IPS DF 19.7 (cell line): ENCODE results near the gene SFMBT2.

Experiments used
- DNase-seq: peaks from one replicate; pipeline ENCODE4 v3.0.0-alpha.2; 2013; ENCODE audit warnings: low read depth, low spot score

Gene SFMBT2

GRCh38 chr10:7410862-7411670 lies at the start of gene SFMBT2:
TSS of gene SFMBT2 (minus strand) at chr10:7411034. CDS start at chr10:7381898, 29,136 bp downstream.
- DNase-seq, result no peak

- no peak for DNase-seq
Observed at GRCh38 chr10:7460006-7460405, 49.2 kb upstream of the SFMBT2 start.

GRCh38 chr10:7458556-7458955 lies 47.7 kb upstream of the SFMBT2 start:
- DNase-seq, result no peak

GRCh38 chr10:7457478-7458316 lies 46.9 kb upstream of the SFMBT2 start:
- no peak for DNase-seq

GRCh38 chr10:7449063-7449695 lies 38.3 kb upstream of the SFMBT2 start:
- no peak for DNase-seq

GRCh38 chr10:7445474-7446185 lies 34.8 kb upstream of the SFMBT2 start:
- DNase-seq, result no peak

GRCh38 chr10:7444551-7445121 lies 33.8 kb upstream of the SFMBT2 start:
- DNase-seq, result no peak

- DNase-seq, result no peak
Observed at GRCh38 chr10:7443036-7443435, 32.2 kb upstream of the SFMBT2 start.

GRCh38 chr10:7441403-7442147 lies 30.7 kb upstream of the SFMBT2 start:
- no peak for DNase-seq

- no peak for DNase-seq
Observed at GRCh38 chr10:7439696-7440095, 28.9 kb upstream of the SFMBT2 start.

- no peak for DNase-seq
Observed at GRCh38 chr10:7438196-7438986, 27.6 kb upstream of the SFMBT2 start.

- no peak for DNase-seq
Observed at GRCh38 chr10:7436490-7437100, 25.8 kb upstream of the SFMBT2 start.

- DNase-seq, result no peak
Observed at GRCh38 chr10:7435674-7436073, 24.8 kb upstream of the SFMBT2 start.

- no peak for DNase-seq
Observed at GRCh38 chr10:7434378-7434777, 23.5 kb upstream of the SFMBT2 start.

- DNase-seq, result no peak
Observed at GRCh38 chr10:7433861-7434260, 23.0 kb upstream of the SFMBT2 start.

GRCh38 chr10:7432884-7433726 lies 22.3 kb upstream of the SFMBT2 start:
- DNase-seq, result no peak

- DNase-seq, result no peak
Observed at GRCh38 chr10:7428673-7429350, 18.0 kb upstream of the SFMBT2 start.

- no peak for DNase-seq
Observed at GRCh38 chr10:7426349-7426748, 15.5 kb upstream of the SFMBT2 start.
